Suprapubic skin (tissue), 4 donors: ENCODE data around the gene TNFRSF1A. TPM values are rescaled to one million over a fixed set of nuclear protein-coding genes. Genes with fewer than 3 reads are reported as not detected.
A peak's percentile ranks its signal among the peaks of the same experiment; 100 is the strongest.

ENCODE experiments used
- DNase-seq, 2 donors: peaks; one replicate each; pipeline ENCODE4 v3.0.0-alpha.2; 2019; ENCODE audit warnings: low spot score in 2 of 2
- H3K27ac ChIP-seq: fragments of 200-600 bp; sonication (generic); one replicate; pipeline ENCODE4 v1.5.1; 2019
- H3K27me3 ChIP-seq: fragments of 200-600 bp; sonication (generic); one replicate; pipeline ENCODE4 v1.5.1; 2019
- H3K36me3 ChIP-seq: fragments of 200-600 bp; sonication (generic); one replicate; pipeline ENCODE4 v1.5.1; 2019
- H3K4me1 ChIP-seq: fragments of 200-600 bp; sonication (generic); one replicate; pipeline ENCODE4 v1.5.1; 2019
- H3K4me3 ChIP-seq: fragments of 200-600 bp; sonication (generic); one replicate; pipeline ENCODE4 v1.5.1; 2019; ENCODE audit warnings: mild to moderate bottlenecking
- H3K9me3 ChIP-seq: fragments of 200-600 bp; sonication (generic); one replicate; pipeline ENCODE4 v1.5.1; 2019
- CTCF ChIP-seq, 2 donors: fragments of 200-600 bp in 1 of 2; fragments of 450-650 bp in 1 of 2; sonication (generic) in 1 of 2; IDR thresholded peaks; one replicate each; pipeline ENCODE4 v1.5.1; 2016 to 2019; ENCODE audit warnings: antibody characterized with exemption in 2 of 2, mild to moderate bottlenecking in 1 of 2, moderate library complexity in 1 of 2
- EP300 ChIP-seq: sonication (generic); formaldehyde crosslinking; IDR thresholded peaks from one replicate; pipeline ENCODE4 v1.6.1; 2017; ENCODE audit warnings: antibody characterized with exemption
- POLR2A ChIP-seq, 2 donors: fragments of 450-650 bp; IDR thresholded peaks; one replicate each; pipeline ENCODE4 v1.6.1; 2017; ENCODE audit warnings: antibody characterized with exemption in 2 of 2, mild to moderate bottlenecking in 2 of 2, moderate library complexity in 2 of 2
- POLR2AphosphoS5 ChIP-seq, 3 donors: sonication (generic); formaldehyde crosslinking; IDR thresholded peaks; one replicate each; pipeline ENCODE4 v1.6.1; 2017; ENCODE audit warnings: antibody characterized with exemption in 3 of 3
- WGBS: methylation state at CpG from one replicate; pipeline ENCODE4 v1.1.5; 2018; 5-methylcytosine and 5-hydroxymethylcytosine counted together
- total RNA-seq, 4 donors: library from RNA; depleted of rRNA; stranded (reverse); fragments of >200 nt; gene quantifications; one replicate each; pipeline ENCODE4 v1.1.0, GENCODE V29; 2016

Gene TNFRSF1A
- total RNA-seq, 4 donors from 2014 or later = 276 to 352 (median 281) TPM

DNA sequence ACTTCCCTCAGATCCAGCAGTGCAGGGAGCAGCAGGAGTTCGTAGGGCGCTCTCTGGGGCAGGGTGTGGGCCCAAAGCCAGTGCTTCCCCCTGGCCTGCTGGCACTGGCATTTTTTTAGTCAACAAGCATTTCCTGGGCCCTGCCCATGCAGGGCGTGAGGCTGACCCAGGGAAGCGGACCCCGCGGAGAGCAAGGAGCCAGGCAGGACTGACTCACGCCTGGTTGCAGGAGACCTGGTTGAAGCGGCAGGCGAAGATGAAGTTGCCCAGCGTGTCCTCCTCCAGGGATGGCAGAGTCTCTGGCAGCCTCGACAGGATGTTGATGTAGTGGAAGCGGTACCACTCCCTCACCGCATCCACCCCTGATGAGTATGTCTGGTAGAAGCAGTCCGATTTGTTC, 20.0 kb upstream of the TNFRSF1A start:
- DNase-seq = peak in 1 of 2 donors; percentile 82
- H3K4me3 ChIP-seq = no peak overlapping the region
- no peaks in the 10 kb centered on the region for H3K36me3 ChIP-seq
- H3K27ac ChIP-seq = peak overlapping the region; percentile 99
- H3K4me1 ChIP-seq = peaks cover 29% of the 10 kb centered on the region
- no peaks in the 10 kb centered on the region for H3K27me3 ChIP-seq
- no peaks in the 10 kb centered on the region for H3K9me3 ChIP-seq
- 63% methylated on average over 14 of the region's 14 CpGs for WGBS
- TF ChIP-seq POLR2AphosphoS5 (IDR thresholded peaks at IDR 0.05) = peak in 1 of 3 donors; percentile 59
- no peak for TF ChIP-seq EP300
- TF ChIP-seq POLR2A (IDR thresholded peaks at IDR 0.05) = no peak

GRCh38 chr12:6360578-6361490, 19.0 kb upstream of the TNFRSF1A start:
- 68% methylated on average over 11 of the region's 11 CpGs for WGBS
- H3K36me3 ChIP-seq = no peaks in the 10 kb centered on the region
- no peak overlapping the region for H3K4me3 ChIP-seq
- peak overlapping the region; percentile 46 for H3K27ac ChIP-seq
- no peak for DNase-seq
- H3K4me1 ChIP-seq = peaks cover 31% of the 10 kb centered on the region
- H3K9me3 ChIP-seq = no peaks in the 10 kb centered on the region
- TF ChIP-seq EP300 = no peak
- TF ChIP-seq CTCF (IDR thresholded peaks at IDR 0.05) = no peak
- no peak for TF ChIP-seq POLR2AphosphoS5 (IDR thresholded peaks at IDR 0.05)
- no peak for TF ChIP-seq POLR2A (IDR thresholded peaks at IDR 0.05)
- no peaks in the 10 kb centered on the region for H3K27me3 ChIP-seq

DNA sequence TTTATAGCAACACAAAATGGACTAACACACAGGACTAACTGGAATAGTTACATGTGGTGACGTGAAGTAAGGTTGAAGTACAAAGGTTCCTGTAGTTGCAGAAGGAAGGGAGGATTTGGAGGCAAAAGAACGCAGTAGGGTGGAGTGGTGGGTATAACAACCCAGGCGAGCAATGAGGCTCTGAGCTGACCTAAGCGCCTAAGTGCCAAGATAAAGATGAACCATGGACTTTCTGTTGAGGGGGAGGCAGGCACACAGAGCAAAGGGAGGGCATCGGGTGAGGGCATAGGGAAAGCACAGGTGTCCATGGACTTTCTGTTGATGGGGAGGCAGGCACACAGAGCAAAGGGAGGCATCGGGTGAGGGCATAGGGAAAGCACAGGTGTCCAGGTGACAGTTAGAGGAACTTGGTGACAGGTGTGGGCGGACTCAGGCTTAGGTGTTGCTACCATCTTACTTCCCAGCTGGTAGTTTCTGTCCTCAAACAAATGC, 18.2 kb upstream of the TNFRSF1A start:
- H3K4me1 ChIP-seq = peaks cover 31% of the 10 kb centered on the region
- 78% methylated on average over 7 of the region's 7 CpGs for WGBS
- TF ChIP-seq POLR2A (IDR thresholded peaks at IDR 0.05) (no peak), EP300 (no peak), CTCF (IDR thresholded peaks at IDR 0.05) (no peak), POLR2AphosphoS5 (IDR thresholded peaks at IDR 0.05) (no peak)
- no peaks in the 10 kb centered on the region for H3K27me3 ChIP-seq
- DNase-seq = no peak
- H3K4me3 ChIP-seq = no peak overlapping the region
- H3K9me3 ChIP-seq = no peaks in the 10 kb centered on the region
- no peaks in the 10 kb centered on the region for H3K36me3 ChIP-seq
- no peak overlapping the region for H3K27ac ChIP-seq

DNA sequence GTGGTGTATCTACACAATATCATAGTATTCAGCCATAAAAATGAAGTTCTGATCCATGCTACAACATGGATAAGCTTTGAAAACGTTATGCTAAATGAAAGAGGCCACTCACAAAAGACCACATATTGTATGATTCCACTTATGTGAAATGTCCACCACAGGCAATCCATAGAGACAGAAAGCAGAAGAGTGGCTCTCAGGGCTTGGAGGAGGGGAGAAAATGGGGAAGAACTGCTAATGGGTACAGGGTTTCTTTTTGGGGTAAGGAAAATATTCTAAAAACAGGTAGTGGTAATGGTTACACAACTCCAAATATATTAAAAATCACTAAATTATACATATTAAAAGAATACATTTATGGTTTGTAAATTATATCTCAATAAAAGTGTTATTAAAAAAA, 17.0 kb upstream of the TNFRSF1A start:
- 65% methylated on average over 1 of the region's 1 CpG for WGBS
- Histone ChIP-seq H3K4me1 (peaks cover 23% of the 10 kb centered on the region), H3K36me3 (no peaks in the 10 kb centered on the region), H3K4me3 (no peak overlapping the region), H3K27ac (no peak overlapping the region), H3K27me3 (no peaks in the 10 kb centered on the region), H3K9me3 (no peaks in the 10 kb centered on the region)
- TF ChIP-seq POLR2AphosphoS5 (IDR thresholded peaks at IDR 0.05) (no peak), EP300 (no peak), CTCF (IDR thresholded peaks at IDR 0.05) (no peak), POLR2A (IDR thresholded peaks at IDR 0.05) (no peak)
- no peak for DNase-seq

- 97% methylated on average over 5 of the region's 5 CpGs for WGBS
- Histone ChIP-seq H3K36me3 (no peaks in the 10 kb centered on the region), H3K4me1 (peaks cover 5% of the 10 kb centered on the region), H3K27me3 (no peaks in the 10 kb centered on the region), H3K27ac (no peak overlapping the region), H3K4me3 (no peak overlapping the region), H3K9me3 (no peaks in the 10 kb centered on the region)
- no peak for DNase-seq
- TF ChIP-seq EP300 = no peak
- no peak for TF ChIP-seq CTCF (IDR thresholded peaks at IDR 0.05)
- no peak for TF ChIP-seq POLR2A (IDR thresholded peaks at IDR 0.05)
Observed at GRCh38 chr12:6356374-6356820, 14.5 kb upstream of the TNFRSF1A start.
